Neuronal stem cell (in vitro differentiated cells): Measurements from ENCODE around the gene POLR3G.

Experiments
- DNase-seq: peaks from one replicate; pipeline ENCODE4 v3.0.0-alpha.2; 2013; ENCODE audit warnings: low spot score
- H2AFZ ChIP-seq: one replicate; pipeline ENCODE4 v1.6.1; 2013; ENCODE audit warnings: mild to moderate bottlenecking, low read length, inconsistent platforms
- H2AK5ac ChIP-seq: 2 replicates; pipeline ENCODE4 v1.6.1; 2013; ENCODE audit warnings: low read depth, mild to moderate bottlenecking, inconsistent platforms, low read length, moderate library complexity, mixed read lengths
- H2BK120ac ChIP-seq: 2 replicates; pipeline ENCODE4 v1.6.1; 2013; ENCODE audit warnings: low read depth, mild to moderate bottlenecking, inconsistent platforms, low read length, moderate library complexity, mixed read lengths
- H2BK12ac ChIP-seq: one replicate; pipeline ENCODE4 v1.6.1; 2013; ENCODE audit warnings: low read length, inconsistent platforms
- H2BK15ac ChIP-seq: 2 replicates; pipeline ENCODE4 v1.6.1; 2013; ENCODE audit warnings: mild to moderate bottlenecking, low read length, inconsistent platforms, mixed read lengths
- H2BK5ac ChIP-seq: one replicate; pipeline ENCODE4 v1.6.1; 2013; ENCODE audit warnings: inconsistent platforms, mild to moderate bottlenecking, low read length, moderate library complexity
- H3K14ac ChIP-seq: one replicate; pipeline ENCODE4 v1.6.1; 2013; ENCODE audit warnings: low read length, inconsistent platforms
- H3K18ac ChIP-seq: 2 replicates; pipeline ENCODE4 v1.6.1; 2013; ENCODE audit warnings: low read length, inconsistent platforms
- H3K23ac ChIP-seq: 2 replicates; pipeline ENCODE4 v1.6.1; 2013; ENCODE audit warnings: low read depth, mild to moderate bottlenecking, mixed read lengths, low read length, inconsistent platforms; ENCODE audit not compliant: poor library complexity
- H3K27ac ChIP-seq: replicated peaks from 3 replicates; pipeline ENCODE4 v1.5.1; 2013; ENCODE audit warnings: low read length, inconsistent platforms
- H3K27me3 ChIP-seq, 3 experiments: 2 replicates each; pipeline ENCODE4 v1.6.1; 2013; ENCODE audit warnings: low read length in 3 of 3, mild to moderate bottlenecking in 2 of 3, inconsistent platforms in 1 of 3, low read depth in 1 of 3, mixed read lengths in 1 of 3, moderate library complexity in 1 of 3; ENCODE audit not compliant: control insufficient read depth in 3 of 3, insufficient read depth in 3 of 3
- H3K36me3 ChIP-seq, 2 donors: replicated peaks in 1 of 2; 2 replicates each; pipeline ENCODE4 v1.6.1; 2013; ENCODE audit warnings: low read length in 2 of 2; ENCODE audit not compliant: control insufficient read depth in 2 of 2, insufficient read depth in 2 of 2
- H3K4ac ChIP-seq: 2 replicates; pipeline ENCODE4 v1.6.1; 2013; ENCODE audit warnings: inconsistent platforms, mild to moderate bottlenecking, low read length, moderate library complexity
- H3K4me1 ChIP-seq, 2 donors: 1 replicate in 1 of 2; 2 replicates in 1 of 2; pipeline ENCODE4 v1.6.1; 2013; ENCODE audit warnings: low read length in 2 of 2, low read depth in 1 of 2; ENCODE audit not compliant: control insufficient read depth in 2 of 2, insufficient read depth in 1 of 2
- H3K4me2 ChIP-seq: one replicate; pipeline ENCODE4 v1.6.1; 2013; ENCODE audit warnings: mild to moderate bottlenecking, low read length, inconsistent platforms; ENCODE audit not compliant: insufficient read depth, poor library complexity, severe bottlenecking
- H3K4me3 ChIP-seq, 2 donors: 2 replicates each; pipeline ENCODE4 v1.5.1; 2013; ENCODE audit warnings: low read length in 2 of 2, mild to moderate bottlenecking in 2 of 2, inconsistent platforms in 1 of 2, moderate library complexity in 1 of 2
- H3K79me1 ChIP-seq: one replicate; pipeline ENCODE4 v1.6.1; 2013; ENCODE audit warnings: low read depth, mild to moderate bottlenecking, inconsistent platforms, low read length, moderate library complexity
- H3K9ac ChIP-seq: one replicate; pipeline ENCODE4 v1.6.1; 2013; ENCODE audit warnings: mild to moderate bottlenecking, low read depth, low read length, inconsistent platforms; ENCODE audit not compliant: poor library complexity
- H3K9me3 ChIP-seq, 2 donors: replicated peaks in 1 of 2; 2 replicates each; pipeline versions ENCODE3 to v1.6.1; 2013; ENCODE audit warnings: low read length in 2 of 2, mild to moderate bottlenecking in 2 of 2, inconsistent platforms in 1 of 2, low read depth in 1 of 2, mixed read lengths in 1 of 2, moderate library complexity in 1 of 2; ENCODE audit not compliant: control insufficient read depth in 2 of 2, insufficient read depth in 1 of 2
- H4K8ac ChIP-seq: one replicate; pipeline ENCODE4 v1.6.1; 2013; ENCODE audit warnings: low read depth, mild to moderate bottlenecking, inconsistent platforms, low read length, moderate library complexity
- H4K91ac ChIP-seq: one replicate; pipeline ENCODE4 v1.6.1; 2013; ENCODE audit warnings: low read length, low read depth, mild to moderate bottlenecking, inconsistent platforms; ENCODE audit not compliant: poor library complexity
- WGBS, 2 donors: extraction: QIAGEN DNeasy Blood & Tissue Kit; methylation state at CpG; one replicate each; pipeline ENCODE4 v1.1.7; 2013; ENCODE audit warnings: missing lambda C conversion rate in 2 of 2, mixed read lengths in 1 of 2; ENCODE audit not compliant: insufficient read length in 2 of 2, insufficient replicate concordance in 1 of 2; ENCODE audit errors: extremely low coverage in 2 of 2; 5-methylcytosine and 5-hydroxymethylcytosine counted together

The POLR3G gene

GRCh38 chr5:90484540-90484939, 9.9 kb downstream of the POLR3G start:
- no CpG with 5 or more reads among the region's 3 CpGs for WGBS, 2 donors
- Histone ChIP-seq H2BK15ac (no peak overlapping the region), H2AFZ (no peak overlapping the region), H4K91ac (no peak overlapping the region), H3K36me3 (peaks cover 0 to 15% of the 10 kb centered on the region in 2 donors), H3K4me1 (peaks cover 0 to 3% of the 10 kb centered on the region in 2 donors), H3K4ac (no peak overlapping the region), H3K79me1 (no peaks in the 10 kb centered on the region), H3K14ac (no peak overlapping the region), H2BK12ac (no peak overlapping the region), H2BK5ac (no peak overlapping the region), H3K9ac (no peak overlapping the region), H3K23ac (no peak overlapping the region), H3K27me3 (no peaks in the 10 kb centered on the region), H3K4me2 (no peak overlapping the region), H3K4me3 (no peak overlapping the region), H3K27ac (no peak overlapping the region), H2AK5ac (no peak overlapping the region), H3K18ac (no peak overlapping the region), H3K9me3 (no peaks in the 10 kb centered on the region), H2BK120ac (no peak overlapping the region), H4K8ac (no peak overlapping the region)
- DNase-seq: no peak

- Histone ChIP-seq H2AFZ (no peak overlapping the region), H3K9ac (no peak overlapping the region), H2AK5ac (no peak overlapping the region), H3K4me2 (no peak overlapping the region), H3K14ac (no peak overlapping the region), H3K23ac (no peak overlapping the region), H3K4me1 (peaks cover 0 to 3% of the 10 kb centered on the region in 2 donors), H2BK120ac (no peak overlapping the region), H3K18ac (no peak overlapping the region), H3K4me3 (no peak overlapping the region), H4K91ac (no peak overlapping the region), H4K8ac (no peak overlapping the region), H3K36me3 (peaks cover 0 to 18% of the 10 kb centered on the region in 2 donors), H3K27ac (no peak overlapping the region), H3K9me3 (no peaks in the 10 kb centered on the region), H2BK5ac (no peak overlapping the region), H3K27me3 (no peaks in the 10 kb centered on the region), H2BK12ac (no peak overlapping the region), H3K4ac (no peak overlapping the region), H2BK15ac (no peak overlapping the region), H3K79me1 (no peaks in the 10 kb centered on the region)
- DNase-seq: no peak
- no CpG with 5 or more reads among the region's 2 CpGs for WGBS, 2 donors
These were observed 14.1 kb downstream of the POLR3G start for GRCh38 chr5:90488791-90489190.

GRCh38 chr5:90494043-90494442, 19.4 kb downstream of the POLR3G start:
- no peak overlapping the region for H3K9ac ChIP-seq
- DNase-seq: no peak
- peaks cover 0 to 3% of the 10 kb centered on the region in 2 donors for H3K36me3 ChIP-seq
- no peak overlapping the region for H3K27ac ChIP-seq
- no peak overlapping the region for H4K91ac ChIP-seq
- no peak overlapping the region for H2AK5ac ChIP-seq
- no peak overlapping the region for H2BK12ac ChIP-seq
- H3K79me1 ChIP-seq: no peaks in the 10 kb centered on the region
- no peak overlapping the region for H3K4me3 ChIP-seq
- H3K4ac ChIP-seq: no peak overlapping the region
- no peak overlapping the region for H2BK5ac ChIP-seq
- no peak overlapping the region for H3K4me2 ChIP-seq
- no peak overlapping the region for H3K23ac ChIP-seq
- no peak overlapping the region for H3K14ac ChIP-seq
- H3K18ac ChIP-seq: no peak overlapping the region
- H3K27me3 ChIP-seq: no peaks in the 10 kb centered on the region
- H2AFZ ChIP-seq: no peak overlapping the region
- no peak overlapping the region for H2BK15ac ChIP-seq
- H3K4me1 ChIP-seq: no peaks in the 10 kb centered on the region
- H2BK120ac ChIP-seq: no peak overlapping the region
- no peak overlapping the region for H4K8ac ChIP-seq
- H3K9me3 ChIP-seq: peaks cover 0 to 3% of the 10 kb centered on the region in 2 donors

GRCh38 chr5:90495146-90495545, 20.5 kb downstream of the POLR3G start:
- Histone ChIP-seq H3K9ac (no peak overlapping the region), H4K91ac (no peak overlapping the region), H2BK5ac (no peak overlapping the region), H3K4me1 (no peaks in the 10 kb centered on the region), H3K36me3 (peaks cover 0 to 3% of the 10 kb centered on the region in 2 donors), H3K23ac (no peak overlapping the region), H3K27me3 (no peaks in the 10 kb centered on the region), H3K18ac (no peak overlapping the region), H4K8ac (no peak overlapping the region), H3K4me2 (no peak overlapping the region), H3K9me3 (peaks cover 0 to 3% of the 10 kb centered on the region in 2 donors), H2BK15ac (no peak overlapping the region), H2BK120ac (no peak overlapping the region), H3K14ac (no peak overlapping the region), H2BK12ac (no peak overlapping the region), H2AFZ (no peak overlapping the region), H3K27ac (no peak overlapping the region), H3K4ac (no peak overlapping the region), H2AK5ac (no peak overlapping the region), H3K4me3 (no peak overlapping the region), H3K79me1 (no peaks in the 10 kb centered on the region)
- no peak for DNase-seq
- no CpG with 5 or more reads among the region's 1 CpG for WGBS, 2 donors
